Left lung (tissue), 10 donors: ENCODE results near the gene SFI1. TPM values are rescaled to one million over a fixed set of nuclear protein-coding genes. Genes with fewer than 3 reads are reported as not detected.

Experiments
- ATAC-seq: fragments of 200-7000 bp; cut with Tn5 transposase; one replicate; pipeline ENCODE4 v1.9.1; 2020; ENCODE audit warnings: moderate library complexity
- DNase-seq, 4 donors: peaks; one replicate each; pipeline ENCODE4 v3.0.0-alpha.2; 2013 to 2020
- H3K27ac ChIP-seq, 2 donors: fragments of 200-600 bp; sonication (generic) in 1 of 2; one replicate each; pipeline versions ENCODE4 v1.5.0 to v1.8.0; 2020 to 2021
- H3K27me3 ChIP-seq, 2 donors: fragments of 200-600 bp; sonication (generic) in 1 of 2; one replicate each; pipeline versions ENCODE4 v1.5.0 to v1.8.0; 2020 to 2021
- H3K36me3 ChIP-seq, 2 donors: fragments of 200-600 bp; sonication (generic) in 1 of 2; one replicate each; pipeline versions ENCODE4 v1.5.0 to v1.8.0; 2020 to 2021
- H3K4me1 ChIP-seq, 2 donors: fragments of 200-600 bp; one replicate each; pipeline ENCODE4 v1.8.0; 2021
- H3K4me3 ChIP-seq, 2 donors: fragments of 200-600 bp; sonication (generic) in 1 of 2; one replicate each; pipeline versions ENCODE4 v1.5.0 to v1.8.0; 2020 to 2021; ENCODE audit warnings: mild to moderate bottlenecking in 1 of 2
- H3K9me3 ChIP-seq, 2 donors: fragments of 200-600 bp; sonication (generic) in 1 of 2; one replicate each; pipeline versions ENCODE4 v1.5.0 to v1.8.0; 2020 to 2021
- CTCF ChIP-seq, 2 donors: fragments of 200-600 bp; sonication (generic) in 1 of 2; IDR thresholded peaks; one replicate each; pipeline versions ENCODE4 v1.5.0 to v1.8.0; 2021; ENCODE audit warnings: antibody characterized with exemption in 2 of 2
- intact Hi-C, 2 donors: fragments of 100-400 bp; cut with DNase I; formaldehyde crosslinking; loops; one replicate each; pipeline versions ENCODE4 v1.11.2 to v1.14.2; 2022
- polyA plus RNA-seq, 6 donors: library from polyadenylated mRNA; unstranded; fragments of 120-200 nt; gene quantifications; one replicate each; pipeline ENCODE4 v1.2.1, GENCODE V29; 2013; ENCODE audit not compliant: insufficient read length in 6 of 6
- total RNA-seq, 2 donors: library from RNA; stranded (reverse); fragmentation: NEBNext Ultra II Directional; extraction: Animal tissue kit (Norgen Biotek cat#: 25700); gene quantifications; one replicate each; pipeline ENCODE4 v1.2.1, GENCODE V29; 2021
- donor health status: DM: no; HTN: yes; CAD: no.
- donor health status: DM: no; HTN: no; CAD: no.

Gene SFI1
- total and polyA plus RNA-seq, 8 donors: 27.6 to 40.7 (median 35.2) TPM

GRCh38 chr22:31572939-31573338, 76.6 kb downstream of the SFI1 start:
- Histone ChIP-seq H3K4me1 (no peaks in the 10 kb centered on the region), H3K27ac (no peak overlapping the region), H3K27me3 (no peaks in the 10 kb centered on the region), H3K4me3 (no peak overlapping the region), H3K36me3 (peaks cover 0 to 51% of the 10 kb centered on the region in 2 donors), H3K9me3 (no peaks in the 10 kb centered on the region)
- ATAC-seq (no peak), DNase-seq (no peak)
- intact Hi-C loops: no loop called here
- no peak for TF ChIP-seq CTCF (IDR thresholded peaks at IDR 0.05)

- no peaks in the 10 kb centered on the region for H3K27me3 ChIP-seq
- H3K27ac ChIP-seq: no peak overlapping the region
- ATAC-seq (no peak), DNase-seq (peak in 1 of 4 donors; percentile 21)
- peaks cover 0 to 60% of the 10 kb centered on the region in 2 donors for H3K36me3 ChIP-seq
- no peaks in the 10 kb centered on the region for H3K9me3 ChIP-seq
- no peak for TF ChIP-seq CTCF (IDR thresholded peaks at IDR 0.05)
- H3K4me3 ChIP-seq: no peak overlapping the region
- no peaks in the 10 kb centered on the region for H3K4me1 ChIP-seq
- intact Hi-C loops: no loop called here
These were observed 77.8 kb downstream of the SFI1 start for GRCh38 chr22:31574055-31574670.

- H3K4me1 ChIP-seq: no peaks in the 10 kb centered on the region
- H3K27ac ChIP-seq: no peak overlapping the region
- no peak overlapping the region for H3K4me3 ChIP-seq
- TF ChIP-seq CTCF (IDR thresholded peaks at IDR 0.05): no peak
- H3K27me3 ChIP-seq: no peaks in the 10 kb centered on the region
- H3K36me3 ChIP-seq: peaks cover 0 to 60% of the 10 kb centered on the region in 2 donors
- H3K9me3 ChIP-seq: no peaks in the 10 kb centered on the region
- ATAC-seq (no peak), DNase-seq (no peak)
- intact Hi-C loops: no loop called here
These were observed 78.9 kb downstream of the SFI1 start for GRCh38 chr22:31575190-31575589.

- H3K27ac ChIP-seq: no peak overlapping the region
- no peaks in the 10 kb centered on the region for H3K27me3 ChIP-seq
- H3K9me3 ChIP-seq: no peaks in the 10 kb centered on the region
- TF ChIP-seq CTCF (IDR thresholded peaks at IDR 0.05): no peak
- DNase-seq (no peak), ATAC-seq (no peak)
- no peaks in the 10 kb centered on the region for H3K4me1 ChIP-seq
- intact Hi-C loops: no loop called here
- peaks cover 0 to 56% of the 10 kb centered on the region in 2 donors for H3K36me3 ChIP-seq
- no peak overlapping the region for H3K4me3 ChIP-seq
These were observed 81.4 kb downstream of the SFI1 start for GRCh38 chr22:31577711-31578110.

GRCh38 chr22:31578171-31578570, 81.8 kb downstream of the SFI1 start:
- no peak overlapping the region for H3K4me3 ChIP-seq
- H3K27ac ChIP-seq: no peak overlapping the region
- no peak for ATAC-seq
- DNase-seq: no peak
- no peak for TF ChIP-seq CTCF (IDR thresholded peaks at IDR 0.05)
- H3K27me3 ChIP-seq: no peaks in the 10 kb centered on the region
- intact Hi-C loops: no loop called here
- no peaks in the 10 kb centered on the region for H3K9me3 ChIP-seq
- H3K4me1 ChIP-seq: no peaks in the 10 kb centered on the region
- H3K36me3 ChIP-seq: peaks cover 0 to 52% of the 10 kb centered on the region in 2 donors
